Measurements from ENCODE around the gene ERBB3.

DNA sequence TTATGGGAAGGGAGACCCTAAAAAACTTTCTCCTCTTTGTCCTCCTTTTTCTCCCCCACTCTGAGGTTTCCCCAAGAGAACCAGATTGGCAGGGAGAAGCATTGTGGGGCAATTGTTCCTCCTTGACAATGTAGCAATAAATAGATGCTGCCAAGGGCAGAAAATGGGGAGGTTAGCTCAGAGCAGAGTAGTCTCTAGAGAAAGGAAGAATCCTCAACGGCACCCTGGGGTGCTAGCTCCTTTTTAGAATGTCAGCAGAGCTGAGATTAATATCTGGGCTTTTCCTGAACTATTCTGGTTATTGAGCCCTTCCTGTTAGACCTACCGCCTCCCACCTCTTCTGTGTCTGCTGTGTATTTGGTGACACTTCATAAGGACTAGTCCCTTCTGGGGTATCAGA is 42.8 kb upstream of the ERBB3 start:
- TF ChIP-seq, protein P1, sequence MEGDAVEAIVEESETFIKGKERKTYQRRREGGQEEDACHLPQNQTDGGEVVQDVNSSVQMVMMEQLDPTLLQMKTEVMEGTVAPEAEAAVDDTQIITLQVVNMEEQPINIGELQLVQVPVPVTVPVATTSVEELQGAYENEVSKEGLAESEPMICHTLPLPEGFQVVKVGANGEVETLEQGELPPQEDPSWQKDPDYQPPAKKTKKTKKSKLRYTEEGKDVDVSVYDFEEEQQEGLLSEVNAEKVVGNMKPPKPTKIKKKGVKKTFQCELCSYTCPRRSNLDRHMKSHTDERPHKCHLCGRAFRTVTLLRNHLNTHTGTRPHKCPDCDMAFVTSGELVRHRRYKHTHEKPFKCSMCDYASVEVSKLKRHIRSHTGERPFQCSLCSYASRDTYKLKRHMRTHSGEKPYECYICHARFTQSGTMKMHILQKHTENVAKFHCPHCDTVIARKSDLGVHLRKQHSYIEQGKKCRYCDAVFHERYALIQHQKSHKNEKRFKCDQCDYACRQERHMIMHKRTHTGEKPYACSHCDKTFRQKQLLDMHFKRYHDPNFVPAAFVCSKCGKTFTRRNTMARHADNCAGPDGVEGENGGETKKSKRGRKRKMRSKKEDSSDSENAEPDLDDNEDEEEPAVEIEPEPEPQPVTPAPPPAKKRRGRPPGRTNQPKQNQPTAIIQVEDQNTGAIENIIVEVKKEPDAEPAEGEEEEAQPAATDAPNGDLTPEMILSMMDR (IDR thresholded peaks at IDR 0.05; ENCODE audit: insufficient read depth, low read length), result no peak
- TF ChIP-seq, protein P2, sequence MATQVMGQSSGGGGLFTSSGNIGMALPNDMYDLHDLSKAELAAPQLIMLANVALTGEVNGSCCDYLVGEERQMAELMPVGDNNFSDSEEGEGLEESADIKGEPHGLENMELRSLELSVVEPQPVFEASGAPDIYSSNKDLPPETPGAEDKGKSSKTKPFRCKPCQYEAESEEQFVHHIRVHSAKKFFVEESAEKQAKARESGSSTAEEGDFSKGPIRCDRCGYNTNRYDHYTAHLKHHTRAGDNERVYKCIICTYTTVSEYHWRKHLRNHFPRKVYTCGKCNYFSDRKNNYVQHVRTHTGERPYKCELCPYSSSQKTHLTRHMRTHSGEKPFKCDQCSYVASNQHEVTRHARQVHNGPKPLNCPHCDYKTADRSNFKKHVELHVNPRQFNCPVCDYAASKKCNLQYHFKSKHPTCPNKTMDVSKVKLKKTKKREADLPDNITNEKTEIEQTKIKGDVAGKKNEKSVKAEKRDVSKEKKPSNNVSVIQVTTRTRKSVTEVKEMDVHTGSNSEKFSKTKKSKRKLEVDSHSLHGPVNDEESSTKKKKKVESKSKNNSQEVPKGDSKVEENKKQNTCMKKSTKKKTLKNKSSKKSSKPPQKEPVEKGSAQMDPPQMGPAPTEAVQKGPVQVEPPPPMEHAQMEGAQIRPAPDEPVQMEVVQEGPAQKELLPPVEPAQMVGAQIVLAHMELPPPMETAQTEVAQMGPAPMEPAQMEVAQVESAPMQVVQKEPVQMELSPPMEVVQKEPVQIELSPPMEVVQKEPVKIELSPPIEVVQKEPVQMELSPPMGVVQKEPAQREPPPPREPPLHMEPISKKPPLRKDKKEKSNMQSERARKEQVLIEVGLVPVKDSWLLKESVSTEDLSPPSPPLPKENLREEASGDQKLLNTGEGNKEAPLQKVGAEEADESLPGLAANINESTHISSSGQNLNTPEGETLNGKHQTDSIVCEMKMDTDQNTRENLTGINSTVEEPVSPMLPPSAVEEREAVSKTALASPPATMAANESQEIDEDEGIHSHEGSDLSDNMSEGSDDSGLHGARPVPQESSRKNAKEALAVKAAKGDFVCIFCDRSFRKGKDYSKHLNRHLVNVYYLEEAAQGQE (IDR thresholded peaks at IDR 0.05; ENCODE audit: insufficient replicate concordance, low read depth), result no peak

All from HL-60 (cell line).